Natural killer cell (primary cell): ENCODE data around the gene KRTAP4-1. TPM values are rescaled to one million over a fixed set of nuclear protein-coding genes. Genes with fewer than 3 reads are reported as not detected.
"Not testable (repeated sequence)": the region's sequence is repeated elsewhere in the genome, so short reads cannot be mapped to it uniquely, and the experiment has no call there.

Source experiments
- ATAC-seq, 3 donors: fragments of 150-1000 bp in 2 of 3; fragments of 200-7000 bp in 1 of 3; cut with Tn5 transposase; 1 replicate in 1 of 3; 2 replicates in 2 of 3; pipeline ENCODE4 v1.10.0; 2021; ENCODE audit warnings: mild to moderate bottlenecking in 2 of 3, moderate library complexity in 2 of 3
- DNase-seq, 2 donors: peaks; one replicate each; pipeline versions ENCODE4 v3.0.0 to v3.0.0-alpha.2; 2013 to 2021; ENCODE audit warnings: mixed read lengths in 1 of 2
- H3K27ac ChIP-seq: one replicate; pipeline ENCODE4 v1.5.1; 2013; ENCODE audit warnings: mild to moderate bottlenecking, low read length
- H3K27me3 ChIP-seq: one replicate; pipeline ENCODE4 v1.6.1; 2013; ENCODE audit warnings: low read length; ENCODE audit not compliant: control insufficient read depth, insufficient read depth
- H3K36me3 ChIP-seq: one replicate; pipeline ENCODE4 v1.6.1; 2013; ENCODE audit warnings: low read length; ENCODE audit not compliant: control insufficient read depth, insufficient read depth
- H3K4me1 ChIP-seq: one replicate; pipeline ENCODE4 v1.6.1; 2013; ENCODE audit warnings: low read length; ENCODE audit not compliant: control insufficient read depth, insufficient read depth
- H3K4me3 ChIP-seq: one replicate; pipeline ENCODE4 v1.5.1; 2013; ENCODE audit warnings: low read length
- H3K9me3 ChIP-seq: one replicate; pipeline ENCODE4 v1.6.1; 2013; ENCODE audit warnings: low read length; ENCODE audit not compliant: control insufficient read depth, insufficient read depth
- H3K27ac Mint-ChIP-seq, 2 donors: one replicate each; pipeline ENCODE4 v1.8.0; 2022; ENCODE audit warnings: mild to moderate bottlenecking in 2 of 2, mixed read lengths in 2 of 2, moderate library complexity in 1 of 2
- H3K27me3 Mint-ChIP-seq, 2 donors: one replicate each; pipeline ENCODE4 v1.8.0; 2022; ENCODE audit warnings: low read depth in 2 of 2, mixed read lengths in 2 of 2
- H3K36me3 Mint-ChIP-seq: one replicate; pipeline ENCODE4 v1.8.0; 2022; ENCODE audit warnings: mixed read lengths
- H3K4me1 Mint-ChIP-seq, 2 donors: one replicate each; pipeline ENCODE4 v1.8.0; 2022; ENCODE audit warnings: mixed read lengths in 2 of 2
- H3K4me3 Mint-ChIP-seq: one replicate; pipeline ENCODE4 v1.8.0; 2022; ENCODE audit warnings: mild to moderate bottlenecking, moderate library complexity, mixed read lengths
- H3K9me3 Mint-ChIP-seq, 2 donors: one replicate each; pipeline ENCODE4 v1.8.0; 2022; ENCODE audit warnings: mixed read lengths in 2 of 2
- WGBS: methylation state at CpG from one replicate; pipeline ENCODE4 v1.1.7; 2013; ENCODE audit warnings: missing lambda C conversion rate; ENCODE audit not compliant: insufficient coverage; 5-methylcytosine and 5-hydroxymethylcytosine counted together
- intact Hi-C: fragments of 100-400 bp; cut with micrococcal nuclease; formaldehyde crosslinking; loops from one replicate; pipeline ENCODE4 v1.14.2; 2022
- total RNA-seq, 4 donors: library from RNA; stranded (reverse); fragments of 120-200 nt in 1 of 4; gene quantifications; one replicate each; pipeline versions ENCODE4 v1.2.3 to v1.2.4, GENCODE V29; 2013 to 2022
- TF ChIP-seq, protein P1 (sequence below): fragments of 200-600 bp; IDR thresholded peaks from one replicate; pipeline ENCODE4 v1.8.0; 2022; ENCODE audit warnings: antibody characterized with exemption

Gene KRTAP4-1
- total RNA-seq, 3 donors from 2014 or later (not counting 1 experiment from before 2014, with no cell fraction given) = not detected

DNA sequence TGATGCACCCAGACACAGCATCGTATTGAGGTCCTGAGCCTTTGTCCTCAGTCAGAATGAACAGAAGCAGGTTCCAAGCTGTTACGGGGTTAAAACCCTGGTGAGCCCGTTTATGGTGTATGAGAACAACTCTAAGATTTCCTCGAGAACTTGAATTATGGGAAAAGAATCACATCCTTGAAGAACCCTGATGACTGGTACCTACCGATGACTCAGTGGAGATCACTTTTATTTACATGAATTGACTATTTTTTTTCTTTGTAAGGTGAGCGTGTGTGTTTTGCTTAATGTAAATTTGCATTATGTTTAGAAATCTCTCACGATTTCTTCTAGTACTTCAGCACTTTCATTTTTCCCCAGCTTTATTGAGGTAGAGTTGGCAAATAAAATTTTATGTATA is 20.9 kb downstream of the KRTAP4-1 start:
- H3K27ac ChIP-seq = no peak overlapping the region
- intact Hi-C loops = no loop called here
- TF ChIP-seq, protein P1, sequence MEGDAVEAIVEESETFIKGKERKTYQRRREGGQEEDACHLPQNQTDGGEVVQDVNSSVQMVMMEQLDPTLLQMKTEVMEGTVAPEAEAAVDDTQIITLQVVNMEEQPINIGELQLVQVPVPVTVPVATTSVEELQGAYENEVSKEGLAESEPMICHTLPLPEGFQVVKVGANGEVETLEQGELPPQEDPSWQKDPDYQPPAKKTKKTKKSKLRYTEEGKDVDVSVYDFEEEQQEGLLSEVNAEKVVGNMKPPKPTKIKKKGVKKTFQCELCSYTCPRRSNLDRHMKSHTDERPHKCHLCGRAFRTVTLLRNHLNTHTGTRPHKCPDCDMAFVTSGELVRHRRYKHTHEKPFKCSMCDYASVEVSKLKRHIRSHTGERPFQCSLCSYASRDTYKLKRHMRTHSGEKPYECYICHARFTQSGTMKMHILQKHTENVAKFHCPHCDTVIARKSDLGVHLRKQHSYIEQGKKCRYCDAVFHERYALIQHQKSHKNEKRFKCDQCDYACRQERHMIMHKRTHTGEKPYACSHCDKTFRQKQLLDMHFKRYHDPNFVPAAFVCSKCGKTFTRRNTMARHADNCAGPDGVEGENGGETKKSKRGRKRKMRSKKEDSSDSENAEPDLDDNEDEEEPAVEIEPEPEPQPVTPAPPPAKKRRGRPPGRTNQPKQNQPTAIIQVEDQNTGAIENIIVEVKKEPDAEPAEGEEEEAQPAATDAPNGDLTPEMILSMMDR = no peak
- H3K9me3 ChIP-seq = no peaks in the 10 kb centered on the region
- H3K36me3 Mint-ChIP-seq = no peaks in the 10 kb centered on the region
- H3K36me3 ChIP-seq = no peaks in the 10 kb centered on the region
- ATAC-seq (no peak), DNase-seq (no peak)
- no peak overlapping the region for H3K4me3 ChIP-seq
- no peaks in the 10 kb centered on the region for H3K4me1 Mint-ChIP-seq
- H3K9me3 Mint-ChIP-seq = no peaks in the 10 kb centered on the region
- no peaks in the 10 kb centered on the region for H3K27me3 ChIP-seq
- H3K27me3 Mint-ChIP-seq = peaks cover 10 to 26% of the 10 kb centered on the region in 2 donors
- 88% methylated on average over 5 of the region's 7 CpGs for WGBS
- H3K4me1 ChIP-seq = no peaks in the 10 kb centered on the region
- no peak overlapping the region for H3K27ac Mint-ChIP-seq
- H3K4me3 Mint-ChIP-seq = no peak overlapping the region

- WGBS = 92% methylated on average over 1 of the region's 1 CpG
- intact Hi-C loops = no loop called here
Measured at GRCh38 chr17:41160648-41161047, 24.1 kb downstream of the KRTAP4-1 start, which contains the start of gene KRTAP4-4. Gene KRTAP4-4 (minus strand): TSS chr17:41160748. CDS start chr17:41160691, 57 bp downstream.

GRCh38 chr17:41160190-41160589 is 24.5 kb downstream of the KRTAP4-1 start:
- not testable (repeated sequence) for H3K4me3 Mint-ChIP-seq
- peaks cover 25 to 55% of the 10 kb centered on the region in 2 donors for H3K27me3 Mint-ChIP-seq

More at GRCh38 chr17:41160648-41161047, 24.1 kb downstream of the KRTAP4-1 start, which contains the start of gene KRTAP4-4:
- no peaks in the 10 kb centered on the region for H3K4me1 Mint-ChIP-seq
- H3K27me3 ChIP-seq = peaks cover 14% of the 10 kb centered on the region
- no peak within 1 kb of the TSS for H3K4me3 ChIP-seq
- no peaks in the 10 kb centered on the region for H3K36me3 ChIP-seq
- no peak within 1 kb of the TSS for H3K27ac ChIP-seq
- H3K9me3 ChIP-seq = no peaks in the 10 kb centered on the region
- H3K4me3 Mint-ChIP-seq = no peak within 1 kb of the TSS
- H3K27ac Mint-ChIP-seq = no peak within 1 kb of the TSS
- TF ChIP-seq, protein P1 = no peak
- H3K4me1 ChIP-seq = no peaks in the 10 kb centered on the region
- DNase-seq = no peak
- peaks cover 25 to 50% of the 10 kb centered on the region in 2 donors for H3K27me3 Mint-ChIP-seq
- H3K36me3 Mint-ChIP-seq = no peaks in the 10 kb centered on the region
- ATAC-seq = no peak
- no peaks in the 10 kb centered on the region for H3K9me3 Mint-ChIP-seq

GRCh38 chr17:41153856-41154255 is 30.9 kb downstream of the KRTAP4-1 start:
- ATAC-seq (no peak), DNase-seq (no peak)
- Mint-ChIP-seq H3K4me3 (no peak overlapping the region), H3K4me1 (no peaks in the 10 kb centered on the region), H3K27me3 (peaks cover 39 to 49% of the 10 kb centered on the region in 2 donors), H3K9me3 (no peaks in the 10 kb centered on the region), H3K27ac (no peak overlapping the region), H3K36me3 (no peaks in the 10 kb centered on the region)
- Histone ChIP-seq H3K4me3 (no peak overlapping the region), H3K27me3 (peaks cover 16% of the 10 kb centered on the region), H3K4me1 (no peaks in the 10 kb centered on the region), H3K9me3 (no peaks in the 10 kb centered on the region), H3K36me3 (no peaks in the 10 kb centered on the region), H3K27ac (no peak overlapping the region)
- TF ChIP-seq, protein P1 = no peak
- 37% methylated on average over 2 of the region's 2 CpGs for whole genome bisulfite sequencing
- intact Hi-C loops = no loop called here

More at GRCh38 chr17:41160190-41160589, 24.5 kb downstream of the KRTAP4-1 start:
- H3K4me1 Mint-ChIP-seq, H3K27ac Mint-ChIP-seq, H3K36me3 ChIP-seq, intact Hi-C loops, H3K9me3 Mint-ChIP-seq, H3K27ac ChIP-seq, ATAC-seq, H3K9me3 ChIP-seq, H3K4me3 ChIP-seq, DNase-seq, H3K4me1 ChIP-seq, H3K36me3 Mint-ChIP-seq: not testable (repeated sequence)
- 93% methylated on average over 3 of the region's 3 CpGs for WGBS
- H3K27me3 ChIP-seq = peaks cover 16% of the 10 kb centered on the region
